Skeletal muscle tissue (tissue), 4 donors: Measurements from ENCODE around the gene OSBPL3. TPM values are rescaled to one million over a fixed set of nuclear protein-coding genes. Genes with fewer than 3 reads are reported as not detected.

ENCODE experiments used
- H3K27ac ChIP-seq: one replicate; pipeline ENCODE4 v1.7.0; 2013; ENCODE audit warnings: mild to moderate bottlenecking, low read depth, low read length, inconsistent platforms
- H3K27me3 ChIP-seq, 3 donors: one replicate each; pipeline ENCODE4 v1.7.0; 2013; ENCODE audit warnings: low read length in 3 of 3; ENCODE audit not compliant: control insufficient read depth in 3 of 3, insufficient read depth in 3 of 3
- H3K36me3 ChIP-seq, 3 donors: one replicate each; pipeline ENCODE4 v1.7.0; 2013; ENCODE audit warnings: low read length in 3 of 3; ENCODE audit not compliant: control insufficient read depth in 3 of 3, insufficient read depth in 3 of 3
- H3K4me1 ChIP-seq, 3 donors: one replicate each; pipeline ENCODE4 v1.7.0; 2013; ENCODE audit warnings: low read length in 3 of 3, mild to moderate bottlenecking in 3 of 3; ENCODE audit not compliant: control insufficient read depth in 3 of 3, insufficient read depth in 3 of 3
- H3K4me3 ChIP-seq, 3 donors: one replicate each; pipeline ENCODE4 v1.7.0; 2013; ENCODE audit warnings: low read length in 3 of 3
- H3K9ac ChIP-seq, 3 donors: one replicate each; pipeline ENCODE4 v1.7.0; 2013; ENCODE audit warnings: low read length in 3 of 3, mild to moderate bottlenecking in 3 of 3, moderate library complexity in 2 of 3, low read depth in 1 of 3
- H3K9me3 ChIP-seq, 3 donors: one replicate each; pipeline ENCODE4 v1.7.0; 2013; ENCODE audit warnings: low read length in 3 of 3; ENCODE audit not compliant: control insufficient read depth in 3 of 3
- total RNA-seq: library from RNA; depleted of rRNA; stranded (reverse); fragments of >200 nt; gene quantifications from one replicate; pipeline ENCODE4 v1.2.3, GENCODE V29; 2014
- donor health status: Osteomylitis.

Gene OSBPL3
- total RNA-seq, 1 donor from 2014 or later: 2.6 TPM

DNA sequence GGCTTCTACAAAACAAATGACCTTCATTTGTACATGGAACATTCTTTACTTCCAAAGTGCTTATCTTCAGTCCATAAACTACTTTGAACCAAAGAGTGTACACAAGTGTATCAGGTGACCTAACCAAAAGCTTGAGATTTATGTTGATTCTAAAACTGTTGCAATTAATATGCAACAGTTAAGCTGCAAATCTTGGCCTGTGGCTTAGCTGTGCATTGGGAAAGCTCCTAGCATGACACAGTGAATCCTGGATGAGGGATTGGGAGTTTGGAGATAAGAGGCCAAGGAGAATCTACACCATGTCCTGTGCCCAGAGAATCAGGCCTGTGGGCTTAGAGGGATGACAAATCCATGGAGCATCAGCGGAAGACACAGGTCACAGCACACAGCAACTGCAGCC, 117.5 kb downstream of the OSBPL3 start:
- H3K36me3 ChIP-seq: peaks cover 0 to 7% (median 0%) of the 10 kb centered on the region in 3 donors
- H3K9me3 ChIP-seq: no peaks in the 10 kb centered on the region

DNA sequence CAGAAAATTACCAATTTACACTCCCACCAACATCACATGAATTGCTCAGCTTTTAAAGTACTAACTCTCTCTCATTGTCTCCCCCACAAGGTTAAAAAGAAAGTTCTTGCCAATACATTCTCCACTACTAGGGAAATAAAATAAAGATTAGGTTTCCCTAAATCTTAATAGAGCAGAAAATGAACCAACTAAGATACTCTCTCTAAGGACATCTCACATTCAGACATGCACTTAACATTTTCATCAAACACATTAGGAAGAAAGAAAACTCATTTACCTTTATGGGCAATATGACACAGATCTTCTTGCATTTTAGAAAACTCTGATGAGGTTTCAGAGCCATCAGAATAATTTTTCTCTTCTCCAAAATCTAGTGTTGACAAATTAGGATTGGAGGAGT, 118.6 kb downstream of the OSBPL3 start:
- Histone ChIP-seq H3K9me3 (no peaks in the 10 kb centered on the region), H3K9ac (no peak overlapping the region), H3K27ac (no peak overlapping the region), H3K4me3 (no peak overlapping the region), H3K4me1 (no peaks in the 10 kb centered on the region), H3K27me3 (no peaks in the 10 kb centered on the region), H3K36me3 (peaks cover 0 to 7% (median 0%) of the 10 kb centered on the region in 3 donors)

More for the DNA sequence above, 117.5 kb downstream of the OSBPL3 start:
- H3K27me3 ChIP-seq: no peaks in the 10 kb centered on the region
- no peak overlapping the region for H3K9ac ChIP-seq
- H3K4me3 ChIP-seq: no peak overlapping the region
- H3K4me1 ChIP-seq: no peaks in the 10 kb centered on the region
- no peak overlapping the region for H3K27ac ChIP-seq

GRCh38 chr7:24860611-24861010, 119.4 kb downstream of the OSBPL3 start:
- H3K9ac ChIP-seq: no peak overlapping the region
- no peak overlapping the region for H3K27ac ChIP-seq
- no peaks in the 10 kb centered on the region for H3K9me3 ChIP-seq
- peaks cover 0 to 5% (median 0%) of the 10 kb centered on the region in 3 donors for H3K36me3 ChIP-seq
- H3K4me3 ChIP-seq: no peak overlapping the region
- no peaks in the 10 kb centered on the region for H3K27me3 ChIP-seq
- no peaks in the 10 kb centered on the region for H3K4me1 ChIP-seq

DNA sequence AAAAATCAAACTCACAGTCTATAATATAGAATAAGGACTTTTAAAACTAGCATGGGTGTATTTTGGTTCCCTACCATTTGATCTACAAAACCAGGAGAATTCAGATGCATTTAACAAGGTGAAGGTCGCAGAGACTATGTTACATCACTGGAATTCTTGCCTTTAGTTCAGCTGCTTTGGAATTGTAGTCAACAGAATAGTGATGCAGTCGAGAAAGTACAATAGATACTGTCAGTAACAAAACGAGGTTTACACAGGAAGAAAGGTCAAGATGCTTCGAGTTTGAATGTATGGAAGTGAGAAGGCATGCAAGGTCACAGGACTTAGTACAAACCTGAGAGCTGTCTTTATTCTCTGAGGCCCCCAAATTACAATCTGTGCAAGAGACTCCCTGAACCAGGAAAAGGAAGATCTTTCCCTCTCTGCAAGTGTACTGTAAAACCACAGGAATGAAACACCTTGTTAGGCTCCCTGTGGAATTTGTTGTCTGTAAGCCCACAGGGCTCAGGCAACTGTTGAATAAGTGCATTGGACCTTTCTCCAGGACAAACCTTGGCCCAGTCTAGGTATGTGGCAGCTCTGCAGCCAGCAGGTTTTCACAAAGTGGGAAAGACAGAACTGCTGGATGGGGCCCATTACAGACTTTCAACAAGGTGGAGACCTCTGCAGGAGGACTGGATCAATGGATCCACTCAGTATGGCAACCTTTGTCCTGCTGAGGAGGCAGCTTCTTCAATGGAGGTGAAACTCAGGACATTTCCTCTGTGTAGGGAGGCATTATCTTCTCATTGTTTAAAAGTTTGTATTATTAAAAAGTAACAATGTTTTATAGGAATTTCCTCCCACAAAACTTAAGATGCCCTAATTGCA, 121.6 kb downstream of the OSBPL3 start:
- Histone ChIP-seq H3K27me3 (no peaks in the 10 kb centered on the region), H3K27ac (no peak overlapping the region), H3K4me3 (no peak overlapping the region), H3K9me3 (no peaks in the 10 kb centered on the region), H3K4me1 (no peaks in the 10 kb centered on the region), H3K9ac (no peak overlapping the region), H3K36me3 (peaks cover 0 to 1% (median 0%) of the 10 kb centered on the region in 3 donors)

GRCh38 chr7:24857623-24858022, 122.4 kb downstream of the OSBPL3 start:
- H3K27ac ChIP-seq: no peak overlapping the region
- no peak overlapping the region for H3K4me3 ChIP-seq
- no peaks in the 10 kb centered on the region for H3K36me3 ChIP-seq
- H3K4me1 ChIP-seq: no peaks in the 10 kb centered on the region
- no peaks in the 10 kb centered on the region for H3K27me3 ChIP-seq
- no peaks in the 10 kb centered on the region for H3K9me3 ChIP-seq
- no peak overlapping the region for H3K9ac ChIP-seq

- Histone ChIP-seq H3K27ac (no peak overlapping the region), H3K4me1 (no peaks in the 10 kb centered on the region), H3K9me3 (no peaks in the 10 kb centered on the region), H3K36me3 (no peaks in the 10 kb centered on the region), H3K4me3 (no peak overlapping the region), H3K9ac (no peak overlapping the region), H3K27me3 (no peaks in the 10 kb centered on the region)
These were observed 125.1 kb downstream of the OSBPL3 start for GRCh38 chr7:24854866-24855265.

- H3K4me3 ChIP-seq: no peak overlapping the region
- no peaks in the 10 kb centered on the region for H3K27me3 ChIP-seq
- H3K9ac ChIP-seq: no peak overlapping the region
- H3K27ac ChIP-seq: no peak overlapping the region
- no peaks in the 10 kb centered on the region for H3K9me3 ChIP-seq
- H3K36me3 ChIP-seq: peaks cover 0 to 4% (median 0%) of the 10 kb centered on the region in 3 donors
- no peaks in the 10 kb centered on the region for H3K4me1 ChIP-seq
These were observed 128.2 kb downstream of the OSBPL3 start for GRCh38 chr7:24851786-24852185.

DNA sequence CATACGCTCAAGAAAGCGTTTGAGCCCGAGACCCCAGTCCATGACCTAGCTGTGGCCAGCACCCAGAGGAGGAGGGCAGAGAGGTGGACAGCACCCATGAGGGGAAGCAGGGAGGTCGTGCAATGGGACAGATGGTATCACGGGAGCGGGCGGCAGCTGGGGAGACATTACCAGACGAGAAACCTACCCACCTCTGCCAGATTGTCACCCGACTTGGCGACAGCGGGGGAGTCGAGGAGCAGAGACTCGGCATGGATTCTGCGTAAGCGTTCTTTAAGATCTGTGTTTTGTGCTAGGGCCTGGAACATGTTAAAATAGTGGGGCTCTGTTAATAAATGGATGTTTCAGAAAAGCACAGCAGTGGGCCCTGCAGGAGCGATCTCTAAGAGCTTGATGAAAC, 131.1 kb downstream of the OSBPL3 start:
- Histone ChIP-seq H3K4me1 (no peaks in the 10 kb centered on the region), H3K4me3 (no peak overlapping the region), H3K36me3 (peaks cover 0 to 4% (median 0%) of the 10 kb centered on the region in 3 donors), H3K9ac (no peak overlapping the region), H3K9me3 (no peaks in the 10 kb centered on the region), H3K27ac (no peak overlapping the region), H3K27me3 (no peaks in the 10 kb centered on the region)

DNA sequence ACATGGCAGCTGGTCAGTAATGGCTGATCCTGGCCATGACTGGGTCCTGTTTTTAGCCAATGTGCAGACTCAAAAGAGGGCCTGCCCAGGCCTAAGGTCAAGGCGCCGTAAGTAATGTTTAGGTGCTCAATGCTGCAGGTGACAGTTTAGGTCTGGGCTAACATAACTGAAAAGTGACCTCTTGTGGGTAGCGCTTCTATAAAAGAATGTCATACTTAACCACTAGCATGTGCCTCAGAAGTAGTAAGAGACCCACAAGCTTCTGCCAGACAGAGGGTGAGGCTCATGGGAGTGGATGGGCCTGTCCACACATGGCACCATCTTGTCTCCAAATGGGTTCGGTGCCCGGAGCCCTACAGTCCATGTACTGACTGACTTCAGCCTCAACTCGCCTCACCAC, 132.2 kb downstream of the OSBPL3 start:
- Histone ChIP-seq H3K9me3 (no peaks in the 10 kb centered on the region), H3K9ac (no peak overlapping the region), H3K36me3 (peaks cover 0 to 4% (median 0%) of the 10 kb centered on the region in 3 donors), H3K27ac (no peak overlapping the region), H3K27me3 (no peaks in the 10 kb centered on the region), H3K4me3 (no peak overlapping the region), H3K4me1 (no peaks in the 10 kb centered on the region)

- Histone ChIP-seq H3K27me3 (no peaks in the 10 kb centered on the region), H3K4me3 (no peak overlapping the region), H3K9me3 (no peaks in the 10 kb centered on the region), H3K36me3 (peaks cover 0 to 2% (median 0%) of the 10 kb centered on the region in 3 donors), H3K4me1 (no peaks in the 10 kb centered on the region), H3K9ac (no peak overlapping the region), H3K27ac (no peak overlapping the region)
These were observed 136.1 kb downstream of the OSBPL3 start for GRCh38 chr7:24843821-24844434.
